A673 (cell line): Measurements from ENCODE around the gene TMEM91.

ENCODE experiments used
- CTCF ChIP-seq: fragments of 300-800, 200-600 bp; sonication (generic); conservative IDR thresholded peaks from 2 replicates; pipeline ENCODE4 v1.5.1; 2017; ENCODE audit warnings: low read depth, mild to moderate bottlenecking, antibody characterized with exemption, low read length, moderate library complexity, mixed read lengths
- EZH2 ChIP-seq: fragments of 200-600 bp; sonication (generic); IDR thresholded peaks from 2 replicates; pipeline ENCODE4 v1.6.1; 2017; ENCODE audit warnings: borderline replicate concordance, low read depth, mild to moderate bottlenecking, mixed read lengths, antibody characterized with exemption, low read length; ENCODE audit not compliant: poor library complexity, severe bottlenecking

- TF ChIP-seq CTCF (no peak), EZH2 (no peak)
Observed at GRCh38 chr19:41413947-41414346, 37.6 kb downstream of the TMEM91 start.
